ACC112 (cell line): ENCODE measurements around the gene ERMAP.

Experiments
- H2AFZ ChIP-seq: fragments of 200-600 bp; sonication (generic); one replicate; pipeline ENCODE4 v1.6.0; 2017; ENCODE audit warnings: antibody characterized with exemption, low read length; ENCODE audit not compliant: unreplicated experiment
- H3K27ac ChIP-seq: fragments of 200-600 bp; sonication (generic); 2 replicates; pipeline ENCODE4 v1.5.1; 2014; ENCODE audit warnings: low read depth, mild to moderate bottlenecking, antibody characterized with exemption, low read length, moderate library complexity
- H3K27me3 ChIP-seq: fragments of 200-600 bp; sonication (generic); 2 replicates; pipeline ENCODE4 v1.6.1; 2014; ENCODE audit warnings: mild to moderate bottlenecking, antibody characterized with exemption, low read length, moderate library complexity, mixed read lengths; ENCODE audit not compliant: insufficient read depth
- H3K36me3 ChIP-seq: fragments of 200-600 bp; sonication (generic); 2 replicates; pipeline ENCODE4 v1.6.1; 2016; ENCODE audit warnings: mild to moderate bottlenecking, antibody characterized with exemption, low read length, moderate library complexity, mixed read lengths; ENCODE audit not compliant: insufficient read depth
- H3K4me1 ChIP-seq: fragments of 200-600 bp; sonication (generic); one replicate; pipeline ENCODE4 v1.6.1; 2016; ENCODE audit warnings: low read length, mixed read lengths; ENCODE audit not compliant: insufficient read depth, unreplicated experiment, control insufficient read depth
- H3K4me3 ChIP-seq: fragments of 200-600 bp; sonication (generic); 2 replicates; pipeline ENCODE4 v1.5.1; 2014; ENCODE audit warnings: mild to moderate bottlenecking, low read depth, low read length
- H3K79me2 ChIP-seq: fragments of 200-600 bp; sonication (generic); one replicate; pipeline ENCODE4 v1.6.0; 2016; ENCODE audit warnings: low read length; ENCODE audit not compliant: control insufficient read depth, unreplicated experiment, insufficient read depth

The ERMAP gene

GRCh38 chr1:42830631-42831030, 13.7 kb downstream of the ERMAP start:
- Histone ChIP-seq H3K36me3 (no peaks in the 10 kb centered on the region), H3K79me2 (no peaks in the 10 kb centered on the region), H2AFZ (no peak overlapping the region), H3K27me3 (no peaks in the 10 kb centered on the region), H3K4me3 (no peak overlapping the region), H3K27ac (no peak overlapping the region), H3K4me1 (no peaks in the 10 kb centered on the region)

DNA sequence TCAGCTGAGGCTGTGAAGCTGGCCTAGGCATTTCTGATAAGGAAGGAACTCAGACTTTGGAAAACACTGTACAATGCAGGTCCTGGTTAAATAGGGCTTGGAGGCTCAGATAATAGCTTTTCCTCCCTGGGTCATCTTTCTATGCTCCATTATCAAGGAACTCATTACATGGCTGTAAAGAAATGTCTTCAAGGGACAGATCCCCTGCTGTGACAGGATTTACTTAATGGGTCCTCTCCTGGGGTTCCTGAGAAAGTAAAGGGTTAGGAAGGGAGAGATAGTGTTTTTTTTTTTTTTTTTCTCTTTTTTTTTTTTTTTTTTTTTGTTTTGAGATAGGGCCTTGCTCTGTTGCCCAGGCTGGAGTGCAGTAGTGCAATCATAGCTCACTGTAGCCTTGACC, 14.4 kb downstream of the ERMAP start:
- Histone ChIP-seq H3K36me3 (no peaks in the 10 kb centered on the region), H3K27me3 (no peaks in the 10 kb centered on the region), H3K4me1 (no peaks in the 10 kb centered on the region), H3K4me3 (no peak overlapping the region), H3K79me2 (no peaks in the 10 kb centered on the region), H3K27ac (no peak overlapping the region), H2AFZ (no peak overlapping the region)

- Histone ChIP-seq H3K36me3 (no peaks in the 10 kb centered on the region), H3K79me2 (no peaks in the 10 kb centered on the region), H3K27ac (no peak overlapping the region), H2AFZ (no peak overlapping the region), H3K27me3 (no peaks in the 10 kb centered on the region), H3K4me3 (no peak overlapping the region), H3K4me1 (no peaks in the 10 kb centered on the region)
Observed at GRCh38 chr1:42832641-42833240, 15.8 kb downstream of the ERMAP start.

DNA sequence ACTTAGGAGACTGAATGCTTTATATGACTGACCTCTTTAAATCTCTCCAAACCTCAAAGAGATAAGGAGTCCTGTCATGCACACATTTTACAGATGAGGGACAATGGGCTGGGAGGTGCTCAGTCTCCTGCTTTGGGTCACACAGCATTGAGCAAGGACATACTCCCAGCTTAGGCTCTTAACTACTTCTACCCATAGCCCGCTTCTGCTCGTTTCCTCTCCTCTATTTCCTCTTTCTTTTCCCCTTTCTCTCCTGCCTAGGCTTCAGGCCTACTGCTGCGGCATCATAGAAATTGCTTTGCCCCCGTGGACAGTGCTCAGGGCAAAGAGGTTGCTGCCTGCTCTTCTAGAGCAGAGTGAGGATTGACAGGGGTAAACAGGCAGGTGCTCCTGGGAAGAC, 17.1 kb downstream of the ERMAP start:
- H3K27ac ChIP-seq: no peak overlapping the region
- no peaks in the 10 kb centered on the region for H3K79me2 ChIP-seq
- H3K27me3 ChIP-seq: no peaks in the 10 kb centered on the region
- H3K36me3 ChIP-seq: no peaks in the 10 kb centered on the region
- no peak overlapping the region for H3K4me3 ChIP-seq
- no peaks in the 10 kb centered on the region for H3K4me1 ChIP-seq
- H2AFZ ChIP-seq: no peak overlapping the region

DNA sequence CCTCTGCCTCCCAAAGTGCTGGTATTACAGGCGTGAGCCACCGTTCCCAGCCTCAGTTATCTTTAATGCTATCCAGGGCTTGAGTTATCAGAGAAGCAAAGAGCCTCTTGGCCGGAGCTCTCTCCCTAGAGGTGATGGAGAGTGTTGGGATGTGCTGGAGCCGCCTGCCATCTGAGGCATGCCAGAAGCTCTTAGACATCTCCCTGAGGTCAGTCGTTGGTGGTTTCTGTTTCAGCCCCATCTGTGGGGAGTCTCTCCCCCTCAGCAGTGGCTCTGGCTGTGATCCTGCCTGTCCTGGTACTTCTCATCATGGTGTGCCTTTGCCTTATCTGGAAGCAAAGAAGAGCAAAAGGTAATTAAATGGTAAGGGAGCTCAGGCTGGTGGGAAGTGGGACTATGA, 17.9 kb downstream of the ERMAP start:
- Histone ChIP-seq H3K27me3 (no peaks in the 10 kb centered on the region), H3K4me3 (no peak overlapping the region), H2AFZ (no peak overlapping the region), H3K79me2 (no peaks in the 10 kb centered on the region), H3K36me3 (no peaks in the 10 kb centered on the region), H3K4me1 (no peaks in the 10 kb centered on the region), H3K27ac (no peak overlapping the region)

- no peaks in the 10 kb centered on the region for H3K27me3 ChIP-seq
- no peaks in the 10 kb centered on the region for H3K4me1 ChIP-seq
- no peak overlapping the region for H3K27ac ChIP-seq
- no peak overlapping the region for H3K4me3 ChIP-seq
- H2AFZ ChIP-seq: no peak overlapping the region
- no peaks in the 10 kb centered on the region for H3K79me2 ChIP-seq
- no peaks in the 10 kb centered on the region for H3K36me3 ChIP-seq
Observed at GRCh38 chr1:42835422-42835821, 18.5 kb downstream of the ERMAP start.

- Histone ChIP-seq H2AFZ (no peak overlapping the region), H3K27ac (no peak overlapping the region), H3K36me3 (no peaks in the 10 kb centered on the region), H3K27me3 (no peaks in the 10 kb centered on the region), H3K4me3 (no peak overlapping the region), H3K79me2 (no peaks in the 10 kb centered on the region), H3K4me1 (no peaks in the 10 kb centered on the region)
Observed at GRCh38 chr1:42837709-42838108, 20.8 kb downstream of the ERMAP start.

DNA sequence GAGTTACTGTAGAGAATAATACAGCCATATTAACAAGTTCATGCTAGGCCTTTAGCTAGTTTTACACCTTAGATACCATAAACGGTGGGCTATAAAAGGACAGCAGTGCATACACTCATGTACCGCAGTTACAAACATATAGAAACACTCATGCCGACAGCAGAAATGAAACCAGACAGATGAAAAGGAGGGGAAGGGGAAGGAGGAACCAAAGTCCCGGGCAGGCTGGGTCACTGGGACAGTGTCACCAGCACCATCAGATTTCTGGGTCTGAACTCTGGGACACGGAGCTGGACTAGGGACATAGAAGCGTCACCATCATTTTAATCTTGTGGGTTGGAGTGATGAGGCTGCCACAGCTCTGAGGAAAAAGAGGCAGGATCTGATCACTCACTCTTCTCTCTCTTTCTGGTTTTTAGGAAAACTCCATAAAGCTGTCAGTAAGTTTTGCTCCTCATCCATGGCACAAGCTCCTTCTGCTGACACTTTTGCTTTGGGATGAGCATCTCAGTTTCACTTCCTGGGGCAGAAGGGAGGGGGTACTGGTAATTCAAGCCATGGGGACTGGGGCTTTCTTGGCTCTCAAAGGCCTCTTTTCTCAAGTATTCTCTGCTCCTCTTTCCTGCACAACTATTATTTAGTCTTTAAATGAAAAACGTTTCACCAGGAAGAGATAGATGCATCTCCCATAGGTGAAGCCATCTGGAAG, 21.7 kb downstream of the ERMAP start:
- Histone ChIP-seq H3K27ac (no peak overlapping the region), H3K79me2 (no peaks in the 10 kb centered on the region), H2AFZ (no peak overlapping the region), H3K4me3 (no peak overlapping the region), H3K36me3 (no peaks in the 10 kb centered on the region), H3K27me3 (no peaks in the 10 kb centered on the region), H3K4me1 (no peaks in the 10 kb centered on the region)

DNA sequence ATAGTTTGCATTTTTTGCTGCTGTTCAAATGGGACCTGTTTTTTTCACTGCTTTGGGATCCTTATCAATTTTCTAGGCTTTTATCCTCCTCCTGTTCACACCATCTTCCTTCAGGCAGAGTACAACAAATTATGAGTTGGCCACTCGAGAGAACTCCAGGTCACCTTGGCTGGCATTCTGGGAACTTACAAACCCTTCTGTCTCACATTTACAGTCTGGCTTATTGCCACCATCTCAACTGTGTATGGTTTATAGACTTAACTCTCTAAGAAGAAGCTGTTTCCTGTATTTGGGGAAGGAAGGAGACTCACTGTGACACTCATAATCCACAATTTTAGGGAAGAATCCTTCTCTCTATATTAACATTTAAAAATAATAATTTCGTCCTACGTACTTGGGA, 24.1 kb downstream of the ERMAP start:
- Histone ChIP-seq H3K27me3 (no peaks in the 10 kb centered on the region), H3K4me3 (no peak overlapping the region), H3K4me1 (peaks cover 10% of the 10 kb centered on the region), H2AFZ (no peak overlapping the region), H3K27ac (no peak overlapping the region), H3K79me2 (no peaks in the 10 kb centered on the region), H3K36me3 (no peaks in the 10 kb centered on the region)

GRCh38 chr1:42841440-42842147, 24.7 kb downstream of the ERMAP start:
- Histone ChIP-seq H3K79me2 (peaks cover 1% of the 10 kb centered on the region), H2AFZ (no peak overlapping the region), H3K27me3 (no peaks in the 10 kb centered on the region), H3K4me1 (peaks cover 10% of the 10 kb centered on the region), H3K36me3 (no peaks in the 10 kb centered on the region), H3K27ac (no peak overlapping the region), H3K4me3 (no peak overlapping the region)
